Activated T-helper 17 cell treated with anti-CD3 and anti-CD28 coated beads, Interleukin-2, amount 50 U/mL, for 72 hours (primary cell): ENCODE data around the gene NOX1. TPM values are rescaled to one million over a fixed set of nuclear protein-coding genes. Genes with fewer than 3 reads are reported as not detected.
"Not testable (repeated sequence)": the region's sequence is repeated elsewhere in the genome, so short reads cannot be mapped to it uniquely, and the experiment has no call there.

Experiments used
- ATAC-seq: fragments of 150-1000 bp; cut with Tn5 transposase; replicated peaks from 2 replicates; pipeline ENCODE4 v1.10.0; 2021; ENCODE audit warnings: mild to moderate bottlenecking, moderate library complexity
- H3K27ac Mint-ChIP-seq: one replicate; pipeline ENCODE4 v1.8.0; 2022; ENCODE audit warnings: mixed read lengths
- H3K27me3 Mint-ChIP-seq: one replicate; pipeline ENCODE4 v1.8.0; 2022; ENCODE audit warnings: mixed read lengths
- H3K36me3 Mint-ChIP-seq: one replicate; pipeline ENCODE4 v1.8.0; 2022; ENCODE audit warnings: low read depth, mild to moderate bottlenecking, mixed read lengths
- H3K4me1 Mint-ChIP-seq: one replicate; pipeline ENCODE4 v1.8.0; 2022; ENCODE audit warnings: mixed read lengths
- H3K4me3 Mint-ChIP-seq: one replicate; pipeline ENCODE4 v1.8.0; 2022; ENCODE audit warnings: mild to moderate bottlenecking, mixed read lengths
- H3K9me3 Mint-ChIP-seq: one replicate; pipeline ENCODE4 v1.8.0; 2022; ENCODE audit warnings: mixed read lengths
- total RNA-seq, 2 donors: library from RNA; stranded (reverse); gene quantifications; one replicate each; pipeline ENCODE4 v1.2.3, GENCODE V29; 2022

The NOX1 gene
- total RNA-seq, 2 donors from 2014 or later, result not detected

GRCh38 chrX:100852810-100853209 is 21.3 kb downstream of the NOX1 start:
- Mint-ChIP-seq H3K27ac (no peak overlapping the region), H3K36me3 (no peaks in the 10 kb centered on the region), H3K9me3 (no peaks in the 10 kb centered on the region), H3K4me3 (no peak overlapping the region), H3K4me1 (no peaks in the 10 kb centered on the region), H3K27me3 (no peaks in the 10 kb centered on the region)
- no peak for ATAC-seq

DNA sequence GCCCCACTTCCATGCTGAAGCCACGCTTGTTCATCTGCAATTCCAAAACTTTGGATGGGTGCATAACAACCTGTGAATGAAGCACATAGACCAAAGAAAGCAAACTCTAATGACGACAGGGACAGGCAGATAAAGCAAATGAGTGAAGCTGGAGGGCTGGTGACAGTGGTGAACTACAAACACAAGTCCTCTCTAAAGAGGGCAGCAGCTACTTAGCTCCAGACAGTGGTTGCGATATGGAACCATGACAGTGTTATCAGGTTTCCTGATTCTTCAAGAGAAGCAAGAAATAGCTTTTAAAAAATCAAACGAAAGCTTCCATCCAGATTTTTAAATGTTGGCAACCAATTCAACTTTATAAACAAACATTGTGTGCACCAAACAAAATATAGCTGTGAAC is 23.8 kb downstream of the NOX1 start:
- no peaks in the 10 kb centered on the region for H3K27me3 Mint-ChIP-seq
- H3K9me3 Mint-ChIP-seq, result no peaks in the 10 kb centered on the region
- no peaks in the 10 kb centered on the region for H3K4me1 Mint-ChIP-seq
- H3K27ac Mint-ChIP-seq, result no peak overlapping the region
- no peak overlapping the region for H3K4me3 Mint-ChIP-seq
- no peaks in the 10 kb centered on the region for H3K36me3 Mint-ChIP-seq
- ATAC-seq, result no peak

DNA sequence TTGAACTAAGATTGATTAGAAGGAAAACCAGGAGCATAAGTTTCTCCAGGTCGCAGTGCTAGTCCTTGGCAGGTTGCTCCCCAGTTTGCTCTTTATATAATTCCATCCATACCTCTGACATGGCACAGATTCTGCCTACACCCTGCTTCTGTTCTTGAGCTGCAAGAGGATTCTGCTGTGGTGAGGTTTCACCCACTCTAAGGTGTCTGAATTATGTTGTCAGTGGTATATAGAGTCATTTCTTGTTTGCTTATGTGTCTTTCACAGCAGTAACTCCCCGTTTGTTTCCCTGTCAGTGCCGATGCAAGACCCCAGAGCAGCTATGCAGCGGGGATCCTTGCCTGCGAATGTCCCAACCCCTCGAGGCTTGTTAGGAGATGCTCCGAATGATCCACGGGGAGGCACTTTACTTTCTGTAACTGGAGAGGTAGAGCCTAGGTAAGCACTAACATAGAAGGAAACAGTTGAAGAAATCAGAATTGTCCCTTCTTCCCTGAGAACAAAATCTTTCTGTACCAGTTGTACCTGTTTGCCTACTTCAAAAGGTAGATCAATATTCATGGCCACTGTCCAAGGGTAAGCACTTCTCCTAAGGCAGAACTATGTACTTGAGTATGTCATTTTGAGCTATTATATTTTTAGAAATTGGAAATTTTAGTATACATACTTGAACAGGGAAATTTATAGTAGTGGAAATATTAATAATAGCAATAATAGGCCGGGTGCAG is 42.8 kb downstream of the NOX1 start:
- H3K27me3 Mint-ChIP-seq, result no peaks in the 10 kb centered on the region
- H3K36me3 Mint-ChIP-seq, result peaks cover 84% of the 10 kb centered on the region
- no peak overlapping the region for H3K27ac Mint-ChIP-seq
- H3K9me3 Mint-ChIP-seq, result no peaks in the 10 kb centered on the region
- H3K4me1 Mint-ChIP-seq, result peaks cover 12% of the 10 kb centered on the region
- ATAC-seq, result peak; percentile 36
- peak overlapping the region; percentile 82 for H3K4me3 Mint-ChIP-seq

DNA sequence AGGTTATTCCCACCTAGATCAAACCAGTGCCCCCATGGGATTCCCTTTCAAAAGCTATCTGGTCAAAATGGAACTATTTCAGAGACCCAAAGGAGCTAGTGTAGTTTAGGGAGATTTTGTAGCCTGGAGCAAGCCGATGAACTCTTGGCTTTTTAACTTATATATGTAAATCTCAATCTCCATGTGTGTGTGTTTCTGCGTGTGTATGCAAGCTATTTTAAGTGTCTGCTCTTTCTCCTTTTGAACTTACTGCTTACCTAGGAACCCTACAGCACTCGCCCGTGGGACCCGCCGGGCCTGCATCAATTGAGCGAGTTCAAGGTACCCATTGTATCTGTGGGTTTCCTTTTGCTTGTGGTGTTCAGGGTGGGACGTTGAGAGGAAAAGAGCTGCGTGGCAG is 43.6 kb downstream of the NOX1 start:
- Mint-ChIP-seq H3K27ac (peak overlapping the region; percentile 95), H3K9me3 (no peaks in the 10 kb centered on the region), H3K4me3 (peak overlapping the region; percentile 82)

DNA sequence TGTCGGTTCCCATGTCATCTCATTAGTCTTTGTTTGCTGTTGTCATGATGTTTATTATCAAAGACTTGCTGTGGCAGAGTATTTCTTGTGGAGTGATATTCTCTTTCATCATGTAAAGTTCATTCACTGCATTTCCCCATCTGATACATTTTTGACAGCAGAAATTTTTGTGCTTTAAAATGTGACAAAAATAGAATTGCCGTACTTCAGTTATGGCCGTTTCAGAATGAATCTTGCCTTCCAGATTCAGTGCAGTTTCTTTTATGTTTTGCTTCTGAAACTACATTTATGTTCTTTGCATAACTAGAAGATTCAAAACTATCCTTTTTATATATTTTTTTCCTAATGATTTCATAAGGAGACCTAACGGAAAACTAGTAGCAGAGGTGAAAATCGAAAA is 44.0 kb downstream of the NOX1 start:
- peaks cover 12% of the 10 kb centered on the region for H3K4me1 Mint-ChIP-seq
- peak overlapping the region; percentile 82 for H3K4me3 Mint-ChIP-seq
- H3K27ac Mint-ChIP-seq, result peak overlapping the region; percentile 95
- H3K9me3 Mint-ChIP-seq, result no peaks in the 10 kb centered on the region
- ATAC-seq, result peak; percentile 34
- peaks cover 90% of the 10 kb centered on the region for H3K36me3 Mint-ChIP-seq
- no peaks in the 10 kb centered on the region for H3K27me3 Mint-ChIP-seq

More for the DNA sequence above, 43.6 kb downstream of the NOX1 start:
- no peaks in the 10 kb centered on the region for H3K27me3 Mint-ChIP-seq
- H3K36me3 Mint-ChIP-seq, result peaks cover 89% of the 10 kb centered on the region
- H3K4me1 Mint-ChIP-seq, result peaks cover 12% of the 10 kb centered on the region
- ATAC-seq, result peak; percentile 13

GRCh38 chrX:100829730-100830129 is 44.4 kb downstream of the NOX1 start:
- peak; percentile 95 for ATAC-seq
- H3K4me1 Mint-ChIP-seq, result peaks cover 12% of the 10 kb centered on the region
- peak overlapping the region; percentile 95 for H3K27ac Mint-ChIP-seq
- peaks cover 90% of the 10 kb centered on the region for H3K36me3 Mint-ChIP-seq
- peak overlapping the region; percentile 82 for H3K4me3 Mint-ChIP-seq
- no peaks in the 10 kb centered on the region for H3K27me3 Mint-ChIP-seq
- H3K9me3 Mint-ChIP-seq, result no peaks in the 10 kb centered on the region

- peak; percentile 100 for ATAC-seq
- Mint-ChIP-seq H3K9me3 (no peaks in the 10 kb centered on the region), H3K27ac (peak within 1 kb of the TSS; percentile 81), H3K27me3 (no peaks in the 10 kb centered on the region), H3K36me3 (peaks cover 38% of the 10 kb centered on the region), H3K4me1 (peaks cover 6% of the 10 kb centered on the region), H3K4me3 (peak within 1 kb of the TSS; percentile 83)
Observed at GRCh38 chrX:100819837-100820666, 54.1 kb downstream of the NOX1 start, which contains the start of gene CSTF2. TSS of gene CSTF2 (plus strand) at chrX:100820391. CDS start at chrX:100820417, 26 bp downstream.

DNA sequence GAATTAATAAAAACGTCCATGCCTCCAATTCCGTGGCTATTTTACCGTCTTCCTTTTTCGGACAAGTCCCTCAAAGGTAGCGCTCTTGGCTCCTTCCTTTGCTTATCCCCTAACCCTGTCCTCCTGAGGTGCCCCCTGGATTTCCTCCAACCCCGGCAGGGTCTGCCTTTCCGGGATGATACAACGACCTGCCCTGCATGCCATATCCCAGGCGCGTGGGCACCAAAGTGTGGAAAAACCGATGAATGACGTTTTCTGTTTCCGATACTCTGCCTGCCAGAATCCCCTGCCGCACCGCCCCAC is 54.7 kb downstream of the NOX1 start:
- no peak for ATAC-seq
- H3K4me1 Mint-ChIP-seq, result peaks cover 6% of the 10 kb centered on the region
- peaks cover 32% of the 10 kb centered on the region for H3K36me3 Mint-ChIP-seq
- H3K27me3 Mint-ChIP-seq, result no peaks in the 10 kb centered on the region
- H3K9me3 Mint-ChIP-seq, result no peaks in the 10 kb centered on the region
- H3K27ac Mint-ChIP-seq, result peak overlapping the region; percentile 81
- H3K4me3 Mint-ChIP-seq, result peak overlapping the region; percentile 83

DNA sequence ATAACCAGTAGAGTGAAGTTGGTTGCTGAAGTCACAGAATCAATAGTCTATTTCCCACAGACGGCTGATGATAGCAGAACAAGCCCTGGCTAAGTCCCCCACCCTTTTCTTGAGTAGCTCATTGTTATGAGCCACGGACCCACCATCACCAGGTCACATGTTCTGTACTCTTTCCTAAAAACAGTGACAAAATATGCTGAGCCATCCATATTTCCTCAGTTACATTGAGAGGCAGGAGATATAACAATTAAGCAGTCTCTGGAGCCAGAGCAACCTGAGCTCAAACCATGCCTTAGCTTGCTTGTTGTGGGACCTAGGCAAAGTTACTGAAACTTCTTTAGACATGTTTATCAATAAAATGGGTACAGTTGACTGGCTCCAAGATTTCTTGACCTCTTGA is 56.8 kb downstream of the NOX1 start:
- Mint-ChIP-seq H3K4me3 (no peak overlapping the region), H3K4me1 (peaks cover 6% of the 10 kb centered on the region), H3K9me3 (no peaks in the 10 kb centered on the region), H3K27me3 (no peaks in the 10 kb centered on the region), H3K27ac (no peak overlapping the region), H3K36me3 (peaks cover 10% of the 10 kb centered on the region)
- ATAC-seq, result no peak

GRCh38 chrX:100812216-100813158 is 61.7 kb downstream of the NOX1 start:
- no peaks in the 10 kb centered on the region for H3K36me3 Mint-ChIP-seq
- no peak for ATAC-seq
- no peak overlapping the region for H3K27ac Mint-ChIP-seq
- no peaks in the 10 kb centered on the region for H3K9me3 Mint-ChIP-seq
- no peak overlapping the region for H3K4me3 Mint-ChIP-seq
- peaks cover 14% of the 10 kb centered on the region for H3K27me3 Mint-ChIP-seq
- no peaks in the 10 kb centered on the region for H3K4me1 Mint-ChIP-seq

DNA sequence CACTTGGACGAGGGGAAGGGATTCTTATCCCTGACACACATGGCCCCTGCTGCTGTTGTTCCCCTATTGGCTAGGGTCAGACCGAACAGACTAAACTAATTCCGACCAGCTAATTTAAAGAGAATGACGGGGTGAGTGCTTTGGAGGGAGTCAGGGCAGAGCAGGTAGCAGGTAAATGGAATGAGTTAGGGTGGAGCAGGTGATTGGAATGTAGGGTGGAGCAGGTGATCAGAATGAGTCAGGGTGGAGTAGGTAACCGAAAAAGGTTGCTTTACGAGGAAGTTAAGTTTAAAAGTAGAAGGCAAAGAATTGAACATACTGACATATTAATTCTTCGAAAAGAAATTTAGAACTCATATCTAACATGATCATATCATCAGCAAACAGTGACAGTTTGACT is 65.9 kb downstream of the NOX1 start:
- H3K4me3 Mint-ChIP-seq, H3K27ac Mint-ChIP-seq, ATAC-seq, H3K36me3 Mint-ChIP-seq, H3K4me1 Mint-ChIP-seq, H3K9me3 Mint-ChIP-seq: not testable (repeated sequence)
- peaks cover 14% of the 10 kb centered on the region for H3K27me3 Mint-ChIP-seq

DNA sequence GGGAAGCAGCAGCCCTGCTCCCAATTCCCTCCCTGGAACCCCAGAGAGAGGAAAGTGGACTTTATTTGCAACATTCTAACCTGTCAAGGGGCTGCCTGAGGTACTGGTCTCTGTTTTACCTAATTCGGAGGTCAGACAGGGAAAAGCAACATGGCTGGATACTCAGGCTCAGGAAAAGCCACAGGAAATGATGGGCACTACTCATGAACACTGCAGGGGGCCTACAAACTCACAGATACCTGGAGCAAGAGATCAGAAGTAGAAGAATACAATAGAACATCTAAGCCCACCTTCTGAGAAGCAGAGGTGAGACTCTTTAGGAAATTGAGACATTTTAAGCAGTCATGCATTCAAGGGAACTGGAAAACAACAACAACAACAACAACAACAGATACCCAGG is 69.4 kb downstream of the NOX1 start:
- Mint-ChIP-seq H3K4me3 (no peak overlapping the region), H3K36me3 (no peaks in the 10 kb centered on the region), H3K27me3 (peaks cover 11% of the 10 kb centered on the region), H3K4me1 (no peaks in the 10 kb centered on the region), H3K27ac (no peak overlapping the region), H3K9me3 (no peaks in the 10 kb centered on the region)
- no peak for ATAC-seq

GRCh38 chrX:100802843-100803242 is 71.3 kb downstream of the NOX1 start:
- Mint-ChIP-seq H3K9me3 (no peaks in the 10 kb centered on the region), H3K36me3 (no peaks in the 10 kb centered on the region), H3K4me3 (no peak overlapping the region), H3K27ac (no peak overlapping the region), H3K4me1 (no peaks in the 10 kb centered on the region), H3K27me3 (peaks cover 4% of the 10 kb centered on the region)
- ATAC-seq, result no peak

DNA sequence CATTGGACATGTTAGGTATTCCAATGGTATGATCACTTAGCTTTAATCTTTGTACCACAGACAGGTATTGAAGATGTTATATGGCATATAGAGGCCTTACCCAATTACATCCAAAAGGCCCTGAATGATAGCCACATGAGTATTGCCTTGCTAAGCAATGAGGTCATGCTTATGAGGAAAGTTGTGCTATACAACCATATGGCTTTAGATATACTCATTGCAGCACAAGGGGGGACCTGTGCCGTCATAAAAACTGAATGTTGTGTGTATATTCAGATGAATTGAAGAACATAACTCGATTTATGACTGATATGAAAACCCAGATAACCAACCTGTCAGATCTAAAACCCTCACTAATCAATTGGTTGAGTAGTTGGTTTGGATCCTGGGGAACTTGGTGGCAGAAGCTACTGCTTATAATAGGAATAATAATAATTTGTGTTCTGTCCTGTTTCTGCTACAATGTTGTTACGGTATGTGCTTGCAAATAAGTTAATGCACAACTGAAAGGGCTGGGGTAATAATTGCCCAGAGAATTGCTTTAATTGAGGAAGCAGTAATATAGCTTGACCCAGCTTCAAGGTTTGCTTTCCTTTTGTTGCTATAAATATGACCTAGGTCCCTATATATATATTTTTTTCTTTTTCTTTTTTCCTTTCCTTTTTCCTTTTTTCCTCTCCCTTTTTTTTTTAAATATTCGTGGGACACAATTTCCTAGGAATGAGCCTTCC is 75.5 kb downstream of the NOX1 start:
- Mint-ChIP-seq H3K4me3 (no peak overlapping the region), H3K27me3 (no peaks in the 10 kb centered on the region), H3K9me3 (no peaks in the 10 kb centered on the region), H3K36me3 (no peaks in the 10 kb centered on the region), H3K27ac (no peak overlapping the region), H3K4me1 (no peaks in the 10 kb centered on the region)
- ATAC-seq, result no peak
